HG03520 (cell line): ENCODE results near the gene BTLA.
"Not testable (repeated sequence)": the region's sequence is repeated elsewhere in the genome, so short reads cannot be mapped to it uniquely, and the experiment has no call there.

Source experiments
- ATAC-seq: cut with Tn5 transposase; IDR thresholded peaks from one replicate; pipeline ENCODE4 v1.9.1; 2021; ENCODE audit warnings: mild to moderate bottlenecking, moderate library complexity; ENCODE audit not compliant: unreplicated experiment

Gene BTLA

GRCh38 chr3:112456147-112456546 lies 43.1 kb downstream of the BTLA start:
- ATAC-seq: no peak

GRCh38 chr3:112448939-112449338 lies 50.3 kb downstream of the BTLA start:
- no peak for ATAC-seq

GRCh38 chr3:112446343-112446742 lies 52.9 kb downstream of the BTLA start:
- ATAC-seq: no peak

GRCh38 chr3:112445839-112446238 lies 53.4 kb downstream of the BTLA start:
- ATAC-seq: no peak

- ATAC-seq: no peak
Measured at GRCh38 chr3:112437146-112438022, 61.9 kb downstream of the BTLA start.

GRCh38 chr3:112429960-112430359 lies 69.3 kb downstream of the BTLA start:
- no peak for ATAC-seq

- ATAC-seq: no peak
Measured at GRCh38 chr3:112427123-112427522, 72.1 kb downstream of the BTLA start.

GRCh38 chr3:112425858-112426750 lies 73.2 kb downstream of the BTLA start:
- ATAC-seq: peak; percentile 61

GRCh38 chr3:112425382-112425781 lies 73.9 kb downstream of the BTLA start:
- no peak for ATAC-seq

GRCh38 chr3:112424394-112424793 lies 74.9 kb downstream of the BTLA start:
- no peak for ATAC-seq

- ATAC-seq: not testable (repeated sequence)
Measured at GRCh38 chr3:112422921-112423320, 76.4 kb downstream of the BTLA start.

GRCh38 chr3:112418526-112418925 lies 80.7 kb downstream of the BTLA start:
- ATAC-seq: not testable (repeated sequence)

- ATAC-seq: no peak
Measured at GRCh38 chr3:112417696-112418318, 81.5 kb downstream of the BTLA start.

- no peak for ATAC-seq
Measured at GRCh38 chr3:112416391-112417212, 82.7 kb downstream of the BTLA start.

- no peak for ATAC-seq
Measured at GRCh38 chr3:112415390-112415789, 83.9 kb downstream of the BTLA start.
